ENCODE results near the gene EPX.

EPX gene

GRCh38 chr17:58196610-58197009, 4.1 kb downstream of the EPX start:
- no peak overlapping the region for H3K4ac ChIP-seq (ENCODE audit: low read length)

DNA sequence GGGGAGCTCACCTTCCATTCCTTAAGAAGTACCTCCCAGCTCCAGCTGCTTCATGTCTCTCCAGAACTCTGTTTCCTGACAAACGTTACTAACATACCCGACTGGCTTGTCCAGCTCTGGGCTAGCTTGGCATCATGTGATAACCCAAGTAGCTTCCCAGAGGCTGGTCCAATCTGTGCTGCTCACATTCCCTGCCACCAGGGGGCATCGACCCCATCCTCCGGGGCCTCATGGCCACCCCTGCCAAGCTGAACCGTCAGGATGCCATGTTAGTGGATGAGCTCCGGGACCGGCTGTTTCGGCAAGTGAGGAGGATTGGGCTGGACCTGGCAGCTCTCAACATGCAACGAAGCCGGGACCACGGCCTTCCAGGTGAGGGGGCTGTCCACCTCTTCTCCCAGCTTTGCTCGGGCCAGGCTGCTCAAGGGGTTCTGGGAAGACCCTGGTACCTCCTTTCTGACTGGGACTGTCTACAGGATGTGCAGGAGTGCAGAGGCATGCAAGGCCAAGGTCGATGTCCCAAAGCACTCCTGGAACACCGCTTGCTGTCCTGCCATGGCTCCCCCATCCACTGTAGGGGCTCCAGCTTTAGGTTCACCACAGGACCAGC, 7.6 kb downstream of the EPX start:
- H3K27ac ChIP-seq (replicated peaks; ENCODE audit: low read length) = no peak overlapping the region
- no peak overlapping the region for H3K9ac ChIP-seq (ENCODE audit: low read depth, low read length, poor library complexity)
- H2BK5ac ChIP-seq (ENCODE audit: low read length) = no peak overlapping the region
- no peak overlapping the region for H3K4me2 ChIP-seq (ENCODE audit: insufficient read depth, low read length, poor library complexity, severe bottlenecking)
- no peak overlapping the region for H2AK5ac ChIP-seq (ENCODE audit: low read depth, low read length)
- H3K18ac ChIP-seq (ENCODE audit: low read length) = no peak overlapping the region
- peaks cover 0 to 14% (median 0%) of the 10 kb centered on the region in 3 experiments for H3K27me3 ChIP-seq (ENCODE audit: control insufficient read depth in 3 of 3, insufficient read depth in 3 of 3, low read depth in 1 of 3, low read length in 3 of 3)
- H3K4me3 ChIP-seq (ENCODE audit: low read length in 2 of 2) = no peak overlapping the region
- no peaks in the 10 kb centered on the region for H3K4me1 ChIP-seq (ENCODE audit: control insufficient read depth in 2 of 2, insufficient read depth in 1 of 2, low read depth in 1 of 2, low read length in 2 of 2)
- no CpG with 5 or more reads among the region's 14 CpGs for WGBS, 2 donors (ENCODE audit: extremely low coverage in 2 of 2, insufficient read length in 2 of 2, insufficient replicate concordance in 1 of 2)
- H2AFZ ChIP-seq (ENCODE audit: low read length) = peak overlapping the region; percentile 58
- H3K79me1 ChIP-seq (ENCODE audit: low read depth, low read length) = no peaks in the 10 kb centered on the region
- no peak overlapping the region for H3K4ac ChIP-seq (ENCODE audit: low read length)
- no peak overlapping the region for H3K14ac ChIP-seq (ENCODE audit: low read length)
- no peaks in the 10 kb centered on the region for H3K9me3 ChIP-seq (replicated peaks in 1 of 2; ENCODE audit: control insufficient read depth in 2 of 2, insufficient read depth in 1 of 2, low read depth in 1 of 2, low read length in 2 of 2)
- H4K8ac ChIP-seq (ENCODE audit: low read depth, low read length) = no peak overlapping the region
- no peak overlapping the region for H2BK120ac ChIP-seq (ENCODE audit: low read depth, low read length)
- no peak overlapping the region for H4K91ac ChIP-seq (ENCODE audit: low read depth, low read length, poor library complexity)
- no peak overlapping the region for H2BK15ac ChIP-seq (ENCODE audit: low read length)
- no peak overlapping the region for H2BK12ac ChIP-seq (ENCODE audit: low read length)
- peak; percentile 36 for DNase-seq (ENCODE audit: low spot score)
- no peak overlapping the region for H3K23ac ChIP-seq (ENCODE audit: low read depth, low read length, poor library complexity)
- H3K36me3 ChIP-seq (replicated peaks in 1 of 2; ENCODE audit: control insufficient read depth in 2 of 2, insufficient read depth in 2 of 2, low read length in 2 of 2) = peaks cover 0 to under 1% of the 10 kb centered on the region in 2 donors

More at GRCh38 chr17:58196610-58197009, 4.1 kb downstream of the EPX start:
- H3K4me3 ChIP-seq (ENCODE audit: low read length in 2 of 2) = no peak overlapping the region
- peak overlapping the region; percentile 61 for H2AK5ac ChIP-seq (ENCODE audit: low read depth, low read length)
- no peak overlapping the region for H3K23ac ChIP-seq (ENCODE audit: low read depth, low read length, poor library complexity)
- H3K79me1 ChIP-seq (ENCODE audit: low read depth, low read length) = no peaks in the 10 kb centered on the region
- no peak overlapping the region for H2AFZ ChIP-seq (ENCODE audit: low read length)
- H2BK120ac ChIP-seq (ENCODE audit: low read depth, low read length) = no peak overlapping the region
- no peaks in the 10 kb centered on the region for H3K4me1 ChIP-seq (ENCODE audit: control insufficient read depth in 2 of 2, insufficient read depth in 1 of 2, low read depth in 1 of 2, low read length in 2 of 2)
- no peaks in the 10 kb centered on the region for H3K9me3 ChIP-seq (replicated peaks in 1 of 2; ENCODE audit: control insufficient read depth in 2 of 2, insufficient read depth in 1 of 2, low read depth in 1 of 2, low read length in 2 of 2)
- no CpG with 5 or more reads among the region's 7 CpGs for WGBS, 2 donors (ENCODE audit: extremely low coverage in 2 of 2, insufficient read length in 2 of 2, insufficient replicate concordance in 1 of 2)
- DNase-seq (ENCODE audit: low spot score) = no peak
- H3K9ac ChIP-seq (ENCODE audit: low read depth, low read length, poor library complexity) = no peak overlapping the region
- H3K36me3 ChIP-seq (replicated peaks in 1 of 2; ENCODE audit: control insufficient read depth in 2 of 2, insufficient read depth in 2 of 2, low read length in 2 of 2) = no peaks in the 10 kb centered on the region
- H3K27ac ChIP-seq (replicated peaks; ENCODE audit: low read length) = no peak overlapping the region
- H2BK5ac ChIP-seq (ENCODE audit: low read length) = no peak overlapping the region
- H4K8ac ChIP-seq (ENCODE audit: low read depth, low read length) = no peak overlapping the region
- H4K91ac ChIP-seq (ENCODE audit: low read depth, low read length, poor library complexity) = no peak overlapping the region
- H3K27me3 ChIP-seq (ENCODE audit: control insufficient read depth in 3 of 3, insufficient read depth in 3 of 3, low read depth in 1 of 3, low read length in 3 of 3) = peaks cover 0 to 41% (median 0%) of the 10 kb centered on the region in 3 experiments
- no peak overlapping the region for H3K4me2 ChIP-seq (ENCODE audit: insufficient read depth, low read length, poor library complexity, severe bottlenecking)
- H3K14ac ChIP-seq (ENCODE audit: low read length) = no peak overlapping the region
- H2BK12ac ChIP-seq (ENCODE audit: low read length) = no peak overlapping the region
- no peak overlapping the region for H2BK15ac ChIP-seq (ENCODE audit: low read length)
- peak overlapping the region; percentile 27 for H3K18ac ChIP-seq (ENCODE audit: low read length)

- Histone ChIP-seq H3K9ac (ENCODE audit: low read depth, low read length, poor library complexity) (no peak overlapping the region), H2AFZ (ENCODE audit: low read length) (no peak overlapping the region), H3K27me3 (ENCODE audit: control insufficient read depth in 3 of 3, insufficient read depth in 3 of 3, low read depth in 1 of 3, low read length in 3 of 3) (peaks cover 0 to 10% (median 0%) of the 10 kb centered on the region in 3 experiments), H3K23ac (ENCODE audit: low read depth, low read length, poor library complexity) (no peak overlapping the region), H3K4ac (ENCODE audit: low read length) (no peak overlapping the region), H3K4me1 (ENCODE audit: control insufficient read depth in 2 of 2, insufficient read depth in 1 of 2, low read depth in 1 of 2, low read length in 2 of 2) (no peaks in the 10 kb centered on the region), H2BK120ac (ENCODE audit: low read depth, low read length) (no peak overlapping the region), H2BK15ac (ENCODE audit: low read length) (no peak overlapping the region), H2BK5ac (ENCODE audit: low read length) (no peak overlapping the region), H4K8ac (ENCODE audit: low read depth, low read length) (no peak overlapping the region), H2BK12ac (ENCODE audit: low read length) (no peak overlapping the region), H3K4me2 (ENCODE audit: insufficient read depth, low read length, poor library complexity, severe bottlenecking) (no peak overlapping the region), H3K4me3 (ENCODE audit: low read length in 2 of 2) (no peak overlapping the region), H3K36me3 (replicated peaks in 1 of 2; ENCODE audit: control insufficient read depth in 2 of 2, insufficient read depth in 2 of 2, low read length in 2 of 2) (peaks cover 5 to 26% of the 10 kb centered on the region in 2 donors), H3K14ac (ENCODE audit: low read length) (no peak overlapping the region), H3K9me3 (replicated peaks in 1 of 2; ENCODE audit: control insufficient read depth in 2 of 2, insufficient read depth in 1 of 2, low read depth in 1 of 2, low read length in 2 of 2) (no peaks in the 10 kb centered on the region), H3K27ac (replicated peaks; ENCODE audit: low read length) (no peak overlapping the region), H2AK5ac (ENCODE audit: low read depth, low read length) (no peak overlapping the region), H4K91ac (ENCODE audit: low read depth, low read length, poor library complexity) (no peak overlapping the region), H3K18ac (ENCODE audit: low read length) (no peak overlapping the region), H3K79me1 (ENCODE audit: low read depth, low read length) (no peaks in the 10 kb centered on the region)
- WGBS, 2 donors (ENCODE audit: extremely low coverage in 2 of 2, insufficient read length in 2 of 2, insufficient replicate concordance in 1 of 2) = no CpG with 5 or more reads among the region's 7 CpGs
- no peak for DNase-seq (ENCODE audit: low spot score)
These were observed 10.3 kb downstream of the EPX start for GRCh38 chr17:58202859-58203258.

DNA sequence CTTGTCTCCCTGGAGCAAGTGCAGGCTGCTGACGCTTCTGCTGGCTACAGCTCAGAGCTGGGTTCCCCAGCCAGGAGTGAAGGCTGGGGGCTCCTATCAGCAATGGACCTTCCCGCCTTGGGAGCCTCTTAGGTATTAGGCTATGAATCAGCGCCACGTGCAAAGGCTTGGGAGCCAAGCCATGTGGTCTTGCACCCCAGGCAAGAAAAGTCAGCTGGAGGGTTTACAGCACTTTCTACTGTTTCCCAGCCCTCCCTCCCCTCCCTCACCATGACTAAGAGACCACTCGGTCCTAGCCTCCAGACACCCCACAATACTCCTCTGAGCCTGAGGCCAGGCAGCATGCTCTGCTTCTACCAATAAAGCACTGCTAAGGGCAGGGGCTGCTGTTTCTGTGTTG, 12.3 kb downstream of the EPX start:
- no CpG with 5 or more reads among the region's 5 CpGs for WGBS, 2 donors (ENCODE audit: extremely low coverage in 2 of 2, insufficient read length in 2 of 2, insufficient replicate concordance in 1 of 2)
- H2AFZ ChIP-seq (ENCODE audit: low read length) = no peak overlapping the region
- H2BK12ac ChIP-seq (ENCODE audit: low read length) = no peak overlapping the region
- no peak overlapping the region for H3K4ac ChIP-seq (ENCODE audit: low read length)
- no peaks in the 10 kb centered on the region for H3K79me1 ChIP-seq (ENCODE audit: low read depth, low read length)
- H3K27me3 ChIP-seq (ENCODE audit: control insufficient read depth in 3 of 3, insufficient read depth in 3 of 3, low read depth in 1 of 3, low read length in 3 of 3) = no peaks in the 10 kb centered on the region
- H3K36me3 ChIP-seq (replicated peaks in 1 of 2; ENCODE audit: control insufficient read depth in 2 of 2, insufficient read depth in 2 of 2, low read length in 2 of 2) = peaks cover 10 to 40% of the 10 kb centered on the region in 2 donors
- no peak overlapping the region for H4K8ac ChIP-seq (ENCODE audit: low read depth, low read length)
- no peak overlapping the region for H2AK5ac ChIP-seq (ENCODE audit: low read depth, low read length)
- no peak overlapping the region for H2BK15ac ChIP-seq (ENCODE audit: low read length)
- H3K9ac ChIP-seq (ENCODE audit: low read depth, low read length, poor library complexity) = no peak overlapping the region
- H3K4me1 ChIP-seq (ENCODE audit: control insufficient read depth in 2 of 2, insufficient read depth in 1 of 2, low read depth in 1 of 2, low read length in 2 of 2) = no peaks in the 10 kb centered on the region
- no peak overlapping the region for H3K23ac ChIP-seq (ENCODE audit: low read depth, low read length, poor library complexity)
- no peak overlapping the region for H3K4me2 ChIP-seq (ENCODE audit: insufficient read depth, low read length, poor library complexity, severe bottlenecking)
- no peak overlapping the region for H3K4me3 ChIP-seq (ENCODE audit: low read length in 2 of 2)
- H3K18ac ChIP-seq (ENCODE audit: low read length) = no peak overlapping the region
- no peak overlapping the region for H3K14ac ChIP-seq (ENCODE audit: low read length)
- H2BK120ac ChIP-seq (ENCODE audit: low read depth, low read length) = no peak overlapping the region
- no peak overlapping the region for H4K91ac ChIP-seq (ENCODE audit: low read depth, low read length, poor library complexity)
- no peak overlapping the region for H2BK5ac ChIP-seq (ENCODE audit: low read length)
- DNase-seq (ENCODE audit: low spot score) = no peak
- no peaks in the 10 kb centered on the region for H3K9me3 ChIP-seq (replicated peaks in 1 of 2; ENCODE audit: control insufficient read depth in 2 of 2, insufficient read depth in 1 of 2, low read depth in 1 of 2, low read length in 2 of 2)
- H3K27ac ChIP-seq (replicated peaks; ENCODE audit: low read length) = no peak overlapping the region
